Uterus (tissue), 4 donors: ENCODE results near the gene TEX261. TPM values are rescaled to one million over a fixed set of nuclear protein-coding genes. Genes with fewer than 3 reads are reported as not detected.

Experiments used
- DNase-seq, 2 donors: peaks; one replicate each; pipeline ENCODE4 v3.0.0-alpha.2; 2019 to 2020
- H3K27ac ChIP-seq, 2 donors: fragments of 200-600 bp; sonication (generic); 1 replicate in 1 of 2; 2 replicates in 1 of 2; pipeline ENCODE4 v1.5.1; 2016 to 2018
- H3K27me3 ChIP-seq, 2 donors: fragments of 200-600 bp; sonication (generic); one replicate each; pipeline ENCODE4 v1.5.1; 2018 to 2019; ENCODE audit warnings: control low read depth in 1 of 2
- H3K36me3 ChIP-seq, 2 donors: fragments of 200-600 bp; sonication (generic); one replicate each; pipeline ENCODE4 v1.5.1; 2019; ENCODE audit warnings: control low read depth in 1 of 2
- H3K4me1 ChIP-seq, 2 donors: fragments of 200-600 bp; sonication (generic); one replicate each; pipeline ENCODE4 v1.5.1; 2018 to 2019; ENCODE audit warnings: control low read depth in 1 of 2
- H3K4me3 ChIP-seq, 2 donors: fragments of 200-600 bp; sonication (generic); 1 replicate in 1 of 2; 2 replicates in 1 of 2; pipeline ENCODE4 v1.5.1; 2018 to 2019; ENCODE audit warnings: mild to moderate bottlenecking in 1 of 2
- H3K9me3 ChIP-seq, 2 donors: fragments of 200-600 bp; sonication (generic); one replicate each; pipeline ENCODE4 v1.5.1; 2019; ENCODE audit warnings: control low read depth in 1 of 2
- CTCF ChIP-seq, 4 experiments: fragments of 200-600 bp in 2 of 4; fragments of 450-650 bp in 2 of 4; sonication (generic) in 2 of 4; IDR thresholded peaks; one replicate each; pipeline ENCODE4 v1.5.1; 2016 to 2019; ENCODE audit warnings: antibody characterized with exemption in 4 of 4, mild to moderate bottlenecking in 2 of 4, moderate library complexity in 1 of 4
- POLR2A ChIP-seq, 2 donors: fragments of 450-650 bp; IDR thresholded peaks; one replicate each; pipeline ENCODE4 v1.6.1; 2016; ENCODE audit warnings: antibody characterized with exemption in 2 of 2, mild to moderate bottlenecking in 1 of 2, moderate library complexity in 1 of 2
- intact Hi-C: fragments of 100-400 bp; cut with DNase I; formaldehyde crosslinking; loops from one replicate; pipeline ENCODE4 v1.15.1; 2023; ENCODE audit warnings: low total_unique reads
- total RNA-seq, 4 donors: library from RNA; depleted of rRNA in 3 of 4; stranded (reverse); fragments of >200 nt in 3 of 4; gene quantifications; one replicate each; pipeline versions ENCODE4 v1.1.0 to v1.2.4, GENCODE V29; 2014 to 2023
- donor health status: DM: yes; HTN: yes; CAD: no.

The TEX261 gene
- total RNA-seq, 4 donors from 2014 or later, result 10.2 to 81.8 (median 53.7) TPM

GRCh38 chr2:70959851-70960832, 34.5 kb downstream of the TEX261 start:
- Histone ChIP-seq H3K9me3 (no peaks in the 10 kb centered on the region), H3K27me3 (peaks cover 0 to 5% of the 10 kb centered on the region in 2 donors), H3K4me3 (no peak overlapping the region), H3K4me1 (peaks cover 0 to 4% of the 10 kb centered on the region in 2 donors), H3K27ac (no peak overlapping the region), H3K36me3 (no peaks in the 10 kb centered on the region)
- peak in 1 of 2 donors; percentile 9 for DNase-seq
- intact Hi-C loops, result no loop called here
- TF ChIP-seq POLR2A (IDR thresholded peaks at IDR 0.05), result no peak
- no peak for TF ChIP-seq CTCF (IDR thresholded peaks at IDR 0.05)

GRCh38 chr2:70959271-70959761, 35.4 kb downstream of the TEX261 start:
- H3K9me3 ChIP-seq, result no peaks in the 10 kb centered on the region
- intact Hi-C loops, result no loop called here
- H3K27me3 ChIP-seq, result peaks cover 0 to under 1% of the 10 kb centered on the region in 2 donors
- TF ChIP-seq POLR2A (IDR thresholded peaks at IDR 0.05), result no peak
- no peak for TF ChIP-seq CTCF (IDR thresholded peaks at IDR 0.05)
- H3K4me3 ChIP-seq, result no peak overlapping the region
- no peaks in the 10 kb centered on the region for H3K4me1 ChIP-seq
- H3K27ac ChIP-seq, result no peak overlapping the region
- no peak for DNase-seq
- no peaks in the 10 kb centered on the region for H3K36me3 ChIP-seq

GRCh38 chr2:70958759-70959158, 35.9 kb downstream of the TEX261 start:
- no peak overlapping the region for H3K27ac ChIP-seq
- DNase-seq, result peak in 1 of 2 donors; percentile 5
- TF ChIP-seq CTCF (IDR thresholded peaks at IDR 0.05), result no peak
- no peak for TF ChIP-seq POLR2A (IDR thresholded peaks at IDR 0.05)
- no peaks in the 10 kb centered on the region for H3K9me3 ChIP-seq
- no peaks in the 10 kb centered on the region for H3K4me1 ChIP-seq
- no peaks in the 10 kb centered on the region for H3K36me3 ChIP-seq
- intact Hi-C loops, result no loop called here
- no peaks in the 10 kb centered on the region for H3K27me3 ChIP-seq
- no peak overlapping the region for H3K4me3 ChIP-seq

GRCh38 chr2:70957798-70958197, 36.9 kb downstream of the TEX261 start:
- H3K4me1 ChIP-seq, result no peaks in the 10 kb centered on the region
- H3K27me3 ChIP-seq, result no peaks in the 10 kb centered on the region
- peak in 1 of 2 donors; percentile 8 for DNase-seq
- TF ChIP-seq CTCF (IDR thresholded peaks at IDR 0.05) (no peak), POLR2A (IDR thresholded peaks at IDR 0.05) (no peak)
- H3K27ac ChIP-seq, result no peak overlapping the region
- no peaks in the 10 kb centered on the region for H3K36me3 ChIP-seq
- intact Hi-C loops, result no loop called here
- H3K4me3 ChIP-seq, result no peak overlapping the region
- no peaks in the 10 kb centered on the region for H3K9me3 ChIP-seq

- Histone ChIP-seq H3K27me3 (no peaks in the 10 kb centered on the region), H3K9me3 (no peaks in the 10 kb centered on the region), H3K27ac (no peak overlapping the region), H3K4me3 (no peak overlapping the region), H3K4me1 (no peaks in the 10 kb centered on the region), H3K36me3 (no peaks in the 10 kb centered on the region)
- TF ChIP-seq CTCF (IDR thresholded peaks at IDR 0.05), result no peak
- TF ChIP-seq POLR2A (IDR thresholded peaks at IDR 0.05), result no peak
- intact Hi-C loops, result no loop called here
- no peak for DNase-seq
Measured at GRCh38 chr2:70956141-70956540, 38.5 kb downstream of the TEX261 start.
